Neural progenitor cell (in vitro differentiated cells): ENCODE results near the gene EPHA5. TPM values are rescaled to one million over a fixed set of nuclear protein-coding genes. Genes with fewer than 3 reads are reported as not detected.

ENCODE experiments used
- DNase-seq: peaks from one replicate; pipeline ENCODE4 v3.0.0-alpha.2; 2016; ENCODE audit warnings: low spot score
- H2AFZ ChIP-seq: fragments of 200-600 bp; sonication (generic); replicated peaks from 2 replicates; pipeline ENCODE4 v1.6.1; 2016; ENCODE audit warnings: antibody characterized with exemption
- H3F3A ChIP-seq: fragments of 200-600 bp; sonication (generic); 2 replicates; pipeline ENCODE4 v1.6.1; 2016; ENCODE audit warnings: antibody characterized with exemption, low read depth
- H3K27ac ChIP-seq: fragments of 200-600 bp; sonication (generic); 2 replicates; pipeline ENCODE4 v1.5.1; 2016; ENCODE audit warnings: mild to moderate bottlenecking
- H3K27me3 ChIP-seq: fragments of 200-600 bp; sonication (generic); 2 replicates; pipeline ENCODE4 v1.6.1; 2016; ENCODE audit warnings: mild to moderate bottlenecking, moderate library complexity
- H3K36me3 ChIP-seq: fragments of 200-600 bp; sonication (generic); 2 replicates; pipeline ENCODE4 v1.5.1; 2016
- H3K4me1 ChIP-seq: fragments of 200-600 bp; sonication (generic); 2 replicates; pipeline ENCODE4 v1.6.1; 2016; ENCODE audit warnings: mixed run types
- H3K4me2 ChIP-seq: fragments of 200-600 bp; sonication (generic); 2 replicates; pipeline ENCODE4 v1.6.1; 2016
- H3K4me3 ChIP-seq: fragments of 200-600 bp; sonication (generic); 2 replicates; pipeline ENCODE4 v1.5.1; 2016
- H3K79me2 ChIP-seq: fragments of 200-600 bp; sonication (generic); 2 replicates; pipeline ENCODE4 v1.6.1; 2016; ENCODE audit warnings: low read depth
- H3K9ac ChIP-seq: fragments of 200-600 bp; sonication (generic); 2 replicates; pipeline ENCODE4 v1.6.1; 2016
- H3K9me3 ChIP-seq: fragments of 200-600 bp; sonication (generic); 2 replicates; pipeline ENCODE4 v1.5.1; 2016; ENCODE audit warnings: low read depth
- H4K20me1 ChIP-seq: fragments of 200-600 bp; sonication (generic); 2 replicates; pipeline ENCODE4 v1.6.1; 2016; ENCODE audit warnings: low read depth
- H3K27ac Mint-ChIP-seq: 3 replicates; pipeline ENCODE4 v1.8.0; 2021; ENCODE audit warnings: mixed read lengths
- H3K27me3 Mint-ChIP-seq: 2 replicates; pipeline ENCODE4 v1.8.0; 2022; ENCODE audit warnings: low read depth, mild to moderate bottlenecking, inconsistent platforms, moderate library complexity, mixed read lengths; ENCODE audit not compliant: insufficient read depth
- H3K36me3 Mint-ChIP-seq: 3 replicates; pipeline ENCODE4 v1.8.0; 2021; ENCODE audit warnings: mixed read lengths
- H3K4me1 Mint-ChIP-seq: 3 replicates; pipeline ENCODE4 v1.8.0; 2021; ENCODE audit warnings: mixed read lengths
- H3K4me3 Mint-ChIP-seq: 3 replicates; pipeline ENCODE4 v1.8.0; 2021; ENCODE audit warnings: mild to moderate bottlenecking, moderate library complexity, mixed read lengths
- H3K9me3 Mint-ChIP-seq: 3 replicates; pipeline ENCODE4 v1.8.0; 2020; ENCODE audit warnings: mixed read lengths
- CTCF ChIP-seq: fragments of 200-600 bp; sonication (generic); IDR thresholded peaks from 2 replicates; pipeline ENCODE4 v1.5.1; 2017; ENCODE audit warnings: antibody characterized with exemption, mild to moderate bottlenecking
- EZH2 ChIP-seq: fragments of 200-600 bp; sonication (generic); IDR thresholded peaks from 2 replicates; pipeline ENCODE4 v1.6.1; 2017; ENCODE audit warnings: antibody characterized with exemption, mild to moderate bottlenecking, moderate library complexity
- EZH2phosphoT487 ChIP-seq: fragments of 200-600 bp; sonication (generic); IDR thresholded peaks from 2 replicates; pipeline ENCODE4 v1.6.1; 2017; ENCODE audit warnings: antibody characterized with exemption
- total RNA-seq: library from RNA; depleted of rRNA; stranded (reverse); fragments of >200 nt; gene quantifications from 2 replicates; pipeline ENCODE4 v1.2.3, GENCODE V29; 2015; ENCODE audit warnings: low replicate concordance

Gene EPHA5
- total RNA-seq, 1 donor from 2014 or later, result not detected

GRCh38 chr4:65502131-65502701 is 168.1 kb downstream of the EPHA5 start:
- no peak overlapping the region for H3K27ac ChIP-seq
- no peak overlapping the region for H3K4me3 ChIP-seq
- no peaks in the 10 kb centered on the region for H3K36me3 ChIP-seq
- no peaks in the 10 kb centered on the region for H3K27me3 Mint-ChIP-seq
- no peaks in the 10 kb centered on the region for H3K36me3 Mint-ChIP-seq
- H3K79me2 ChIP-seq, result no peaks in the 10 kb centered on the region
- no peaks in the 10 kb centered on the region for H3K4me1 Mint-ChIP-seq
- TF ChIP-seq CTCF (no peak), EZH2 (no peak), EZH2phosphoT487 (no peak)
- H3K4me1 ChIP-seq, result no peaks in the 10 kb centered on the region
- no peak overlapping the region for H2AFZ ChIP-seq
- no peak overlapping the region for H3K27ac Mint-ChIP-seq
- H3K4me2 ChIP-seq, result no peak overlapping the region
- DNase-seq, result no peak
- H3F3A ChIP-seq, result no peaks in the 10 kb centered on the region
- H3K4me3 Mint-ChIP-seq, result no peak overlapping the region
- no peaks in the 10 kb centered on the region for H3K27me3 ChIP-seq
- no peaks in the 10 kb centered on the region for H4K20me1 ChIP-seq
- H3K9me3 ChIP-seq, result no peaks in the 10 kb centered on the region
- peaks cover 6% of the 10 kb centered on the region for H3K9me3 Mint-ChIP-seq
- H3K9ac ChIP-seq, result no peak overlapping the region

GRCh38 chr4:65498606-65499005 is 171.7 kb downstream of the EPHA5 start:
- no peak overlapping the region for H3K27ac Mint-ChIP-seq
- DNase-seq, result no peak
- no peaks in the 10 kb centered on the region for H3K4me1 ChIP-seq
- no peak overlapping the region for H3K9ac ChIP-seq
- H3K27me3 Mint-ChIP-seq, result no peaks in the 10 kb centered on the region
- TF ChIP-seq EZH2phosphoT487 (no peak), CTCF (no peak), EZH2 (no peak)
- no peak overlapping the region for H3K4me3 Mint-ChIP-seq
- no peaks in the 10 kb centered on the region for H4K20me1 ChIP-seq
- H3K4me1 Mint-ChIP-seq, result no peaks in the 10 kb centered on the region
- H3K27ac ChIP-seq, result no peak overlapping the region
- no peak overlapping the region for H3K4me3 ChIP-seq
- H3K79me2 ChIP-seq, result no peaks in the 10 kb centered on the region
- no peaks in the 10 kb centered on the region for H3F3A ChIP-seq
- no peaks in the 10 kb centered on the region for H3K36me3 Mint-ChIP-seq
- H3K4me2 ChIP-seq, result no peak overlapping the region
- H3K27me3 ChIP-seq, result no peaks in the 10 kb centered on the region
- H3K9me3 Mint-ChIP-seq, result no peaks in the 10 kb centered on the region
- H2AFZ ChIP-seq, result no peak overlapping the region
- H3K36me3 ChIP-seq, result no peaks in the 10 kb centered on the region
- H3K9me3 ChIP-seq, result no peaks in the 10 kb centered on the region

- H3K4me2 ChIP-seq, result no peak overlapping the region
- H3K4me1 ChIP-seq, result no peaks in the 10 kb centered on the region
- H3K79me2 ChIP-seq, result no peaks in the 10 kb centered on the region
- Mint-ChIP-seq H3K9me3 (no peaks in the 10 kb centered on the region), H3K4me3 (no peak overlapping the region), H3K4me1 (no peaks in the 10 kb centered on the region), H3K27me3 (no peaks in the 10 kb centered on the region), H3K27ac (no peak overlapping the region), H3K36me3 (no peaks in the 10 kb centered on the region)
- no peaks in the 10 kb centered on the region for H4K20me1 ChIP-seq
- H3K9ac ChIP-seq, result no peak overlapping the region
- H3F3A ChIP-seq, result no peaks in the 10 kb centered on the region
- TF ChIP-seq CTCF (no peak), EZH2phosphoT487 (no peak), EZH2 (no peak)
- H3K9me3 ChIP-seq, result no peaks in the 10 kb centered on the region
- no peak overlapping the region for H3K27ac ChIP-seq
- no peaks in the 10 kb centered on the region for H3K27me3 ChIP-seq
- no peak for DNase-seq
- H3K36me3 ChIP-seq, result no peaks in the 10 kb centered on the region
- H2AFZ ChIP-seq, result no peak overlapping the region
- H3K4me3 ChIP-seq, result no peak overlapping the region
These were observed 174.8 kb downstream of the EPHA5 start for GRCh38 chr4:65495439-65495838.
